22Rv1 (cell line): ENCODE data around the gene ADGRA1.

Source experiments
- ZFX ChIP-seq: fragments of 450-650 bp; IDR thresholded peaks from 2 replicates; pipeline ENCODE4 v1.6.1; 2017; ENCODE audit warnings: antibody characterized with exemption, borderline replicate concordance
- TF ChIP-seq, protein P1 (sequence below): fragments of 450-650 bp; IDR thresholded peaks from 2 replicates; pipeline ENCODE4 v1.5.1; 2017; ENCODE audit warnings: mild to moderate bottlenecking

GRCh38 chr10:133039803-133040165 lies 47.9 kb upstream of the ADGRA1 start:
- TF ChIP-seq, protein P1, sequence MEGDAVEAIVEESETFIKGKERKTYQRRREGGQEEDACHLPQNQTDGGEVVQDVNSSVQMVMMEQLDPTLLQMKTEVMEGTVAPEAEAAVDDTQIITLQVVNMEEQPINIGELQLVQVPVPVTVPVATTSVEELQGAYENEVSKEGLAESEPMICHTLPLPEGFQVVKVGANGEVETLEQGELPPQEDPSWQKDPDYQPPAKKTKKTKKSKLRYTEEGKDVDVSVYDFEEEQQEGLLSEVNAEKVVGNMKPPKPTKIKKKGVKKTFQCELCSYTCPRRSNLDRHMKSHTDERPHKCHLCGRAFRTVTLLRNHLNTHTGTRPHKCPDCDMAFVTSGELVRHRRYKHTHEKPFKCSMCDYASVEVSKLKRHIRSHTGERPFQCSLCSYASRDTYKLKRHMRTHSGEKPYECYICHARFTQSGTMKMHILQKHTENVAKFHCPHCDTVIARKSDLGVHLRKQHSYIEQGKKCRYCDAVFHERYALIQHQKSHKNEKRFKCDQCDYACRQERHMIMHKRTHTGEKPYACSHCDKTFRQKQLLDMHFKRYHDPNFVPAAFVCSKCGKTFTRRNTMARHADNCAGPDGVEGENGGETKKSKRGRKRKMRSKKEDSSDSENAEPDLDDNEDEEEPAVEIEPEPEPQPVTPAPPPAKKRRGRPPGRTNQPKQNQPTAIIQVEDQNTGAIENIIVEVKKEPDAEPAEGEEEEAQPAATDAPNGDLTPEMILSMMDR: no peak
- no peak for TF ChIP-seq ZFX
